ENCODE results near the gene ROPN1L.

ROPN1L gene

DNA sequence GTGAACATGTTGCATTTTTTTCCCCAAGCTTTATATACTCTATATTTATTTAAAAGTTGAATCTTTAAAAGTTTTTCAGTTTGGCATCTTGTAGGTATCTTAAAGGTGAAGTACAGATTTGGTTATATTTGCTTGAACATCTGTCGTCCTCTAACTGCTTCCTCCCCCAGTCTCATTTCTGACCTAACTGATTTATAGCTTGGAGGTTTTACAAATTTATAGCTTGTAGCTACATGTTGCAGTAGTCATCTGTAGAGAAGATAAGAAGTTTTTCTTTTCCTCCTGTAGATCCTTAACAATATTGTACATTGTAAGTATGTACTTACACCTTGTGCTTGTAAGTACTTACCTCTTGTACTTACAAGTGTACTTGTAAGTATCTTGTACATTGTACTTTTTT lies 31.0 kb upstream of the ROPN1L start:
- Histone ChIP-seq H3K4me2 (ENCODE audit: insufficient read depth, low read length) (no peak overlapping the region), H3K36me3 (ENCODE audit: insufficient read depth, low read length) (peaks cover 94% of the 10 kb centered on the region), H3K27me3 (ENCODE audit: insufficient read depth, low read length, poor library complexity) (no peaks in the 10 kb centered on the region), H4K20me1 (ENCODE audit: insufficient read depth, low read length) (peaks cover 7% of the 10 kb centered on the region; the same call in 1 of the 2 replicates), H3K27ac (ENCODE audit: low read length) (no peak overlapping the region), H2AFZ (ENCODE audit: low read depth, low read length) (no peak overlapping the region), H3K9ac (ENCODE audit: low read depth, low read length) (no peak overlapping the region), H3K4me3 (ENCODE audit: low read depth in 1 of 2, low read length in 2 of 2) (no peak overlapping the region), H3K9me3 (ENCODE audit: insufficient read depth, low read length, severe bottlenecking) (no peaks in the 10 kb centered on the region), H3K4me1 (ENCODE audit: insufficient read depth, low read length) (no peaks in the 10 kb centered on the region), H3K79me2 (ENCODE audit: insufficient read depth, low read length) (no peaks in the 10 kb centered on the region)
- TF ChIP-seq EZH2 (IDR thresholded peaks at IDR 0.05; ENCODE audit: borderline replicate concordance, low read depth, low read length, severe bottlenecking), result no peak
- no peak for TF ChIP-seq CTCF (IDR thresholded peaks at IDR 0.05; ENCODE audit: borderline replicate concordance, extremely low read depth, low read length, poor library complexity, severe bottlenecking)
- ATAC-seq (ENCODE audit: insufficient read depth, low read depth), result no peak
- no peak for DNase-seq

- H3K4me1 ChIP-seq (ENCODE audit: insufficient read depth, low read length), result no peaks in the 10 kb centered on the region
- H3K27ac ChIP-seq (ENCODE audit: low read length), result no peak overlapping the region
- DNase-seq, result no peak
- no peak overlapping the region for H2AFZ ChIP-seq (ENCODE audit: low read depth, low read length)
- no peak overlapping the region for H3K4me2 ChIP-seq (ENCODE audit: insufficient read depth, low read length)
- peaks cover 7% of the 10 kb centered on the region; the same call in 1 of the 2 replicates for H4K20me1 ChIP-seq (ENCODE audit: insufficient read depth, low read length)
- no peaks in the 10 kb centered on the region for H3K79me2 ChIP-seq (ENCODE audit: insufficient read depth, low read length)
- H3K9ac ChIP-seq (ENCODE audit: low read depth, low read length), result no peak overlapping the region
- no peak for TF ChIP-seq CTCF (IDR thresholded peaks at IDR 0.05; ENCODE audit: borderline replicate concordance, extremely low read depth, low read length, poor library complexity, severe bottlenecking)
- TF ChIP-seq EZH2 (IDR thresholded peaks at IDR 0.05; ENCODE audit: borderline replicate concordance, low read depth, low read length, severe bottlenecking), result no peak
- no peaks in the 10 kb centered on the region for H3K27me3 ChIP-seq (ENCODE audit: insufficient read depth, low read length, poor library complexity)
- no peak for ATAC-seq (ENCODE audit: insufficient read depth, low read depth)
- no peaks in the 10 kb centered on the region for H3K9me3 ChIP-seq (ENCODE audit: insufficient read depth, low read length, severe bottlenecking)
- H3K4me3 ChIP-seq (ENCODE audit: low read depth in 1 of 2, low read length in 2 of 2), result no peak overlapping the region
- peaks cover 95% of the 10 kb centered on the region for H3K36me3 ChIP-seq (ENCODE audit: insufficient read depth, low read length)
These were observed 30.3 kb upstream of the ROPN1L start for GRCh38 chr5:10411336-10411735.

DNA sequence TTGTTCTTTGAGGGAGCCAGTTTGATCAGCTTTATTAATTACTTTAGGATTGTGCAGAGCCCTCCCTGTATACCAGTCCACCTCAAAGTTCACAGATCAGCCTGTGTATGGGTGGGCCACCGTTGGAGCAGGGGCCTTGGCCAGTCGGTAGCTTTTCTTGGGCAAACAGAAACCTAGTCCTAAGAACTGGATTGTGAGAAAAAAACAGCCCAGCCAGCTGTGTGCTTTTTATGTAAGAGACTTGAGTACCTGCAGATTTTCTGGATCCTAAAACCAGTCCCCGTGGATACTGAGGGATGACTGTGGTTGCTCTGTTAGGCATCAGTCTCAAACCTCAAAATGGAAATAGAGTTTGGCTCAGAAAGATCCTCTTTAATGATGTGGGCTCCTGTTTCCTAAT lies 24.8 kb upstream of the ROPN1L start:
- no peaks in the 10 kb centered on the region for H3K4me1 ChIP-seq (ENCODE audit: insufficient read depth, low read length)
- no peaks in the 10 kb centered on the region for H3K9me3 ChIP-seq (ENCODE audit: insufficient read depth, low read length, severe bottlenecking)
- no peak overlapping the region for H3K27ac ChIP-seq (ENCODE audit: low read length)
- H3K9ac ChIP-seq (ENCODE audit: low read depth, low read length), result no peak overlapping the region
- no peak for DNase-seq
- H3K4me2 ChIP-seq (ENCODE audit: insufficient read depth, low read length), result no peak overlapping the region
- H3K27me3 ChIP-seq (ENCODE audit: insufficient read depth, low read length, poor library complexity), result no peaks in the 10 kb centered on the region
- TF ChIP-seq CTCF (IDR thresholded peaks at IDR 0.05; ENCODE audit: borderline replicate concordance, extremely low read depth, low read length, poor library complexity, severe bottlenecking) (no peak), EZH2 (IDR thresholded peaks at IDR 0.05; ENCODE audit: borderline replicate concordance, low read depth, low read length, severe bottlenecking) (no peak)
- no peak overlapping the region for H2AFZ ChIP-seq (ENCODE audit: low read depth, low read length)
- H4K20me1 ChIP-seq (ENCODE audit: insufficient read depth, low read length), result peaks cover 7% of the 10 kb centered on the region; the same call in 1 of the 2 replicates
- no peak overlapping the region for H3K4me3 ChIP-seq (ENCODE audit: low read depth in 1 of 2, low read length in 2 of 2)
- ATAC-seq (ENCODE audit: insufficient read depth, low read depth), result no peak
- H3K36me3 ChIP-seq (ENCODE audit: insufficient read depth, low read length), result peaks cover 96% of the 10 kb centered on the region
- H3K79me2 ChIP-seq (ENCODE audit: insufficient read depth, low read length), result no peaks in the 10 kb centered on the region

All from DND-41 (cell line).